Colonic mucosa (tissue), 4 donors: ENCODE results near the gene CENPB. TPM values are rescaled to one million over a fixed set of nuclear protein-coding genes. Genes with fewer than 3 reads are reported as not detected.

Experiments used
- DNase-seq: peaks from one replicate; pipeline ENCODE4 v3.0.0-alpha.2; 2020
- H3K27ac ChIP-seq: fragments of 200-600 bp; one replicate; pipeline ENCODE4 v1.8.0; 2021
- H3K27me3 ChIP-seq: fragments of 200-600 bp; one replicate; pipeline ENCODE4 v1.8.0; 2021
- H3K36me3 ChIP-seq: fragments of 200-600 bp; one replicate; pipeline ENCODE4 v1.8.0; 2021
- H3K4me1 ChIP-seq: fragments of 200-600 bp; one replicate; pipeline ENCODE4 v1.8.0; 2021; ENCODE audit warnings: mild to moderate bottlenecking
- H3K4me3 ChIP-seq: fragments of 200-600 bp; one replicate; pipeline ENCODE4 v1.8.0; 2021
- H3K9ac ChIP-seq, 2 donors: one replicate each; pipeline ENCODE4 v1.7.0; 2013; ENCODE audit warnings: control low read depth in 2 of 2, low read depth in 2 of 2, low read length in 2 of 2
- H3K9me3 ChIP-seq: fragments of 200-600 bp; one replicate; pipeline ENCODE4 v1.8.0; 2021
- CTCF ChIP-seq: fragments of 200-600 bp; IDR thresholded peaks from one replicate; pipeline ENCODE4 v1.8.0; 2022; ENCODE audit warnings: antibody characterized with exemption, mild to moderate bottlenecking
- intact Hi-C: fragments of 100-400 bp; cut with DNase I; formaldehyde crosslinking; loops from one replicate; pipeline ENCODE4 v1.14.1; 2022
- total RNA-seq, 2 donors: library from RNA; stranded (reverse); fragmentation: NEBNext Ultra II Directional in 1 of 2; extraction: Animal tissue kit (Norgen Biotek cat#: 25700) in 1 of 2; gene quantifications; one replicate each; pipeline ENCODE4 v1.2.1, GENCODE V29; 2021
- donor health status: healthy.
- donor health status: DM: no; HTN: no; CAD: no.
- donor health status: DM: no; HTN: no; CAD: no.

CENPB gene
- total RNA-seq, 2 donors from 2014 or later: 65.6 to 93.3 TPM

- no peak for DNase-seq
- no peaks in the 10 kb centered on the region for H3K9me3 ChIP-seq
- H3K4me3 ChIP-seq: no peak overlapping the region
- intact Hi-C loops: no loop called here
- H3K9ac ChIP-seq: no peak overlapping the region
- TF ChIP-seq CTCF: no peak
- no peaks in the 10 kb centered on the region for H3K4me1 ChIP-seq
- no peaks in the 10 kb centered on the region for H3K36me3 ChIP-seq
- no peaks in the 10 kb centered on the region for H3K27me3 ChIP-seq
- no peak overlapping the region for H3K27ac ChIP-seq
Observed at GRCh38 chr20:3775457-3776108, 11.0 kb downstream of the CENPB start.

- TF ChIP-seq CTCF: no peak
- Histone ChIP-seq H3K36me3 (no peaks in the 10 kb centered on the region), H3K27me3 (no peaks in the 10 kb centered on the region), H3K9me3 (no peaks in the 10 kb centered on the region), H3K4me3 (no peak overlapping the region), H3K9ac (no peak overlapping the region), H3K4me1 (no peaks in the 10 kb centered on the region), H3K27ac (no peak overlapping the region)
- intact Hi-C loops: no loop called here
- DNase-seq: no peak
Observed at GRCh38 chr20:3771552-3772058, 14.9 kb downstream of the CENPB start.

GRCh38 chr20:3768342-3769130 lies 18.0 kb downstream of the CENPB start:
- peak overlapping the region; percentile 86 for H3K27ac ChIP-seq
- H3K9ac ChIP-seq: peak overlapping the region; percentile 85 to 88
- intact Hi-C loops: no loop called here
- peak; percentile 22 for TF ChIP-seq CTCF
- H3K36me3 ChIP-seq: no peaks in the 10 kb centered on the region
- H3K27me3 ChIP-seq: no peaks in the 10 kb centered on the region
- no peaks in the 10 kb centered on the region for H3K4me1 ChIP-seq
- no peaks in the 10 kb centered on the region for H3K9me3 ChIP-seq
- peak overlapping the region; percentile 81 for H3K4me3 ChIP-seq
- DNase-seq: peak; percentile 75

GRCh38 chr20:3767427-3768341 lies 18.9 kb downstream of the CENPB start, which contains the start of gene ADISSP:
TSS of gene ADISSP (minus strand) at chr20:3767753. CDS start at chr20:3760100, 7,653 bp downstream.
- Histone ChIP-seq H3K36me3 (no peaks in the 10 kb centered on the region), H3K27me3 (no peaks in the 10 kb centered on the region), H3K9ac (peak within 1 kb of the TSS; percentile 85 to 88), H3K9me3 (no peaks in the 10 kb centered on the region), H3K4me3 (peak within 1 kb of the TSS; percentile 81), H3K4me1 (no peaks in the 10 kb centered on the region), H3K27ac (peak within 1 kb of the TSS; percentile 86)
- intact Hi-C loops: no loop called here
- peak; percentile 98 for DNase-seq
- no peak for TF ChIP-seq CTCF

GRCh38 chr20:3767110-3767426 lies 19.5 kb downstream of the CENPB start:
- DNase-seq: no peak
- peak overlapping the region; percentile 81 for H3K4me3 ChIP-seq
- no peaks in the 10 kb centered on the region for H3K4me1 ChIP-seq

More at GRCh38 chr20:3767110-3767426, 19.5 kb downstream of the CENPB start:
- no peak overlapping the region for H3K27ac ChIP-seq
- H3K9me3 ChIP-seq: no peaks in the 10 kb centered on the region
- H3K36me3 ChIP-seq: no peaks in the 10 kb centered on the region
- intact Hi-C loops: no loop called here
- TF ChIP-seq CTCF: no peak
- peak overlapping the region; percentile 59 to 73 for H3K9ac ChIP-seq
- no peaks in the 10 kb centered on the region for H3K27me3 ChIP-seq
